HG03060 (cell line): ENCODE results near the gene ZSWIM3.
A peak's percentile ranks its signal among the peaks of the same experiment; 100 is the strongest.
"Not testable (repeated sequence)": the region's sequence is repeated elsewhere in the genome, so short reads cannot be mapped to it uniquely, and the experiment has no call there.

Experiments used
- ATAC-seq: cut with Tn5 transposase; IDR thresholded peaks from one replicate; pipeline ENCODE4 v1.9.1; 2021; ENCODE audit warnings: low read depth, moderate number of reproducible peaks; ENCODE audit not compliant: unreplicated experiment

The ZSWIM3 gene

DNA sequence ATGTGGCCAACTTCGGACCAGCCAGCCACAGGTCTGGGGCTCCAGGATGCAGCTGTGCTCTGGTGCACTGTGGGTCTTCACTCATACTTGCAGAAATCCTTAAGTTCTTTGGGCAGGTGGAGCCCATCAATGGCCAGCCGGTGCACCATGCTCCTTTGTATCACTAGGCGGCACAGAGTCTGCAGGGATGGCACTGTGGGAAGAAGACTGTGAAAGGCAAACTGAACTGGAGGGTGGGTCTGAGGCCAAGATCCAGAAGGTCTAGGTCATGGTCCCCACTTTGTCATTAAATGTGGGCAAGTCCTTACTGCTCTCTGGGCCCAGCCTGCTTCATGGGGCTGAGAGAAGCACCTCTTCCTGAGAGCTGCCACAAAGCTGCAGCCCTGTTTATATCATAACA is 31.3 kb downstream of the ZSWIM3 start:
- ATAC-seq: no peak

DNA sequence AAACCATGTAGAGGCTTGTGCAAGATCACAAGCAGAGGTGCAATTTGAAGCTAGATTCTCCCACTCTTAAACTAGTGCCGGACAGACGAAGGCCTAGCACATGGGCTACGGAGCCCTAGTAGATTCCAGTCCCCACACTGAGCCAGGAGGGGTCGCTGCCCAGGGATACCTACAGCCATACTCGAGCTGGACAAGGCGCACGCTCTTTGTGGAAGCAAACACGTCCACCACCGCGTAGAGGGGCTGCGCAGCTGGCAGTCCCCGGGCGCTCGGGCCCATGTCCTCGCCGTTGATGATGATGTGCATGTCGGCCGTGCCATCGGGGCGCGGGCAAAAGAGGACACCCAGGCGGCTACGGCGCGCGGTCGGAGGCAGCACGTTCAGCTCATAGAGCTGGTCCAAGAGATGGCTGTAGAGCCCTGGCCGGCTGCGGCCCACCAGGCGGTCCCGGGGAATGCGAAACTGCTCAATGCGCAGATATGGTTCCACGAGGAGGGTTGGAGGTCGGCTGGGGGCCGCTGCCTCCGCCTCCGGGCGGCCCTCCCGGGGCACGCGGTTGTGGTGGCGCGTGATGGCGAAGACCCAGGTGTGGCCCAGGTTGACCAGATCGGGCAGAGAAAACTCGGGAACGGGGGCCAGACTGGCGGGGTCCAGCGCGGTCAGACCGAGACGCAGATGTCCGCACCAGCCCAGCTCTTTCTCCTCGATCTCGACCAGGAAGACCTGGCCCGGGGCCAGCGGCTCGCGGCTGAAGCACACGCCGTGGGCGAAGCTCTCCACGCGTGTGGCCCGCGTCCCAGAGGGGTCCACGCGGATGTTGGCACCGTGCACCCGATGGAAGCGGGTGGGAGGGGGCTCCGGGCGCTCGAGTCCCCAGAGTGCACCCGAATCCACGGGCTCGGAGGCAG is 32.9 kb downstream of the ZSWIM3 start:
- ATAC-seq: no peak

DNA sequence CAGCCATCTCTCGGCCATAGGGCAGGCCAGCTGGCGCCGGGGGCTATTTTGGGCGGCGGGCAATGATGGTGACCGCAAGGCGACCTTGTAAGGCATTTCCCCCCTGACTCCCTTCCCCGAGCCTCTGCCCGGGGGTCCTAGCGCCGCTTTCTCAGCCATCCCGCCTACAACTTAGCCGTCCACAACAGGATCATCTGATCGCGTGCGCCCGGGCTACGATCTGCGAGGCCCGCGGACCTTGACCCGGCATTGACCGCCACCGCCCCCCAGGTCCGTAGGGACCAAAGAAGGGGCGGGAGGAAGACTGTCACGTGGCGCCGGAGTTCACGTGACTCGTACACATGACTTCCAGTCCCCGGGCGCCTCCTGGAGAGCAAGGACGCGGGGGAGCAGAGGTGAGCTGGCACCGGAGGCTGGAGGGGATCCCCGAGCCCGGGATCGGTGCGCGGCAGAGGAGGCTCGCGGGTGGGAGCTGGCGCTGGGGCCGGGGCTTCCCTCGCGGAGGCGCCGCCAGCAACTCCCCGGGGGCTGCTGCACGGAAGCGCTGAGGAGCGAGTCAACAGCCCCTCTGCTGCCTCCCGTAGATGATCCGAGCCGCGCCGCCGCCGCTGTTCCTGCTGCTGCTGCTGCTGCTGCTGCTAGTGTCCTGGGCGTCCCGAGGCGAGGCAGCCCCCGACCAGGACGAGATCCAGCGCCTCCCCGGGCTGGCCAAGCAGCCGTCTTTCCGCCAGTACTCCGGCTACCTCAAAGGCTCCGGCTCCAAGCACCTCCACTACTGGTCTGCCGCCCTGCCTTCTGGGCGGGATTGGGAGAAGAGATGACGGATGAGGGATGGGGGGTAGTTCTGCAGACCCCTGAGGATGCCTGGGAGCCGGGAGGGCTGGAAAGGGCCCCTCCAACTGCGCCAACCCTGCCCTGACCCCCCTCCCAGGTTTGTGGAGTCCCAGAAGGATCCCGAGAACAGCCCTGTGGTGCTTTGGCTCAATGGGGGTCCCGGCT is 33.9 kb downstream of the ZSWIM3 start, which contains the start of the genes CTSA and NEURL2:
Gene CTSA, plus strand, starts transcription at position 351 of the 999 bp plus-strand sequence. Its CDS starts 234 bp downstream, at position 585.
Gene NEURL2, minus strand, starts transcription at position 224 of the 999 bp plus-strand sequence. Its CDS starts 217 bp downstream, at position 7.
- ATAC-seq: peak; percentile 40

DNA sequence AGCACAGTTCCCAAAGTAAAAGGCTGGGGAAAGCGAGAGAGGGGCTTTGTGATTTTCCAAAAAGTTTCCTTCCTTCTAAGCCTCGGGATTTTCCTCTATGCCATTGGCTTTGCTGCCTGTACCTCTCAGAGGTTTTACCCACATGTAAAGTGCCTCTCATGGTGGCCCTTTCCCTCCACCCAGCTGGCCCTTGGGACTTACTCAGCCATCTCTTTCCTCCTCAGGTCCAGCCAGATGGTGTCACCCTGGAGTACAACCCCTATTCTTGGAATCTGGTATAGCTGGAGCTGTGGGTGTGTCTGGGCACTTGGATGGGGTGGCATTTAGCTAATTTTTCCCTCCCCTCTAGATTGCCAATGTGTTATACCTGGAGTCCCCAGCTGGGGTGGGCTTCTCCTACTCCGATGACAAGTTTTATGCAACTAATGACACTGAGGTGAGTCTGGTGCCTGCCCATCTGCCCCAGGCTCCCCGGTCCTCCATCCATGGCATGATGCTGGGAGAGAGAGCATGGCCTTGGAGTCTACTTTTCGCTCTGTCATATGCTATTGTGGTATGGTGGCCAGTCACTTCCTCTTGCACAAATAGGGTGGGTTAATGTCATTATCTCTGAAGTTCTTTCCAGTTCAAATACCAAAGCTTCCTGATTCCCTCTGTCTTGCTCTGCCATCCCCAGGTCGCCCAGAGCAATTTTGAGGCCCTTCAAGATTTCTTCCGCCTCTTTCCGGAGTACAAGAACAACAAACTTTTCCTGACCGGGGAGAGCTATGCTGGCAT is 34.8 kb downstream of the ZSWIM3 start:
- no peak for ATAC-seq

DNA sequence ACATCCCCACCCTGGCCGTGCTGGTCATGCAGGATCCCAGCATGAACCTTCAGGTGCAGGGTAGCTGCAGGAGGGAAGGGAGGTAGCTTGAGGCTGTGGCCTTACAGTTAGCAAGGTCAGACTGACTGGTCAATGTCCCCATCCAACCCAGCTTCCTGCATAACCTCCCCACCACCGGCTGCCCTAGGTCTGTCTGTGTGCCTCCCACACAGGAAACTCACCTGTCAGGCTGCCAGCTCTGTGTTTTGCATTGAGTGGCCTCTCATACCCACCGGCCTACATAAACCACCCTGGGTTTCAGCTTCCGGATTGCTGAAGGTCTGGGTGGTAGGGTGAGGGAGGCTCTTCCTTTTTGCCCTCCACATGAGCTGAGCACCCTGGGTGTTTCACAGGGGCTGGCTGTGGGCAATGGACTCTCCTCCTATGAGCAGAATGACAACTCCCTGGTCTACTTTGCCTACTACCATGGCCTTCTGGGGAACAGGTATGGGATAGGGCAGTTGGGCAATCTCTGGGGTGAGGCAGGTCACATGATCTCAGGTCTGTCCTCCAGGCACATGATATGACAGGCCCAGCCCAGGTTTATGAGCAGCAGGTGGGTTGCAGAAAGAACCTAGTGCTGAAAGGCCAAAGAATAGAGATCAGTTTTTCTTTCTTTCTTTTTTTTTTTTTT is 35.5 kb downstream of the ZSWIM3 start:
- no peak for ATAC-seq

DNA sequence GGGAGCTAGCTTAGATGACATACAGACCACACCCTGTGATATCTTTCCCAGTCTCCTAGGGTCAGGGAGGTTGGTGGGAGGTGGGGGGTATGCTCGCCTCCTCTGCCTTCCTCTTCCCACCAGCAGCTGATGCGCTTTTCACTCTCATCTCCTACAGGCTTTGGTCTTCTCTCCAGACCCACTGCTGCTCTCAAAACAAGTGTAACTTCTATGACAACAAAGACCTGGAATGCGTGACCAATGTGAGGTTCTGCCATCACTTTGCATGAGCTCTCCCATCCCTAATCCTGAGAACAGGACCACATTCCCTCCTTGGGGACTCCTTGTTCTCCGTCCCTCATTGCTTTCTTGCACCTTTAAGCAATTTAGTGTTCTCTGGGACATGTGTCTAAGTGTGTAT is 36.4 kb downstream of the ZSWIM3 start:
- ATAC-seq: no peak

DNA sequence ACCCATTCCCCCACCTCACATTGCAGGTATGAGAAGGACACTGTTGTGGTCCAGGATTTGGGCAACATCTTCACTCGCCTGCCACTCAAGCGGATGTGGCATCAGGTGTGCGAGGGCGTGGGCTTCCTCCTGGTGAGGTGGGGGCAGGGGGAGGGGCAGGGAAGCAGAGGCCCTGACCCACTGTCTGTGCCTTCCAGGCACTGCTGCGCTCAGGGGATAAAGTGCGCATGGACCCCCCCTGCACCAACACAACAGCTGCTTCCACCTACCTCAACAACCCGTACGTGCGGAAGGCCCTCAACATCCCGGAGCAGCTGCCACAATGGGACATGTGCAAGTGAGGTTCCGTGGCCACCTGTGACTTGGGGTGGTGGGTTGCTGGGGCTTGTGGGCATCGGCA is 37.4 kb downstream of the ZSWIM3 start:
- no peak for ATAC-seq

DNA sequence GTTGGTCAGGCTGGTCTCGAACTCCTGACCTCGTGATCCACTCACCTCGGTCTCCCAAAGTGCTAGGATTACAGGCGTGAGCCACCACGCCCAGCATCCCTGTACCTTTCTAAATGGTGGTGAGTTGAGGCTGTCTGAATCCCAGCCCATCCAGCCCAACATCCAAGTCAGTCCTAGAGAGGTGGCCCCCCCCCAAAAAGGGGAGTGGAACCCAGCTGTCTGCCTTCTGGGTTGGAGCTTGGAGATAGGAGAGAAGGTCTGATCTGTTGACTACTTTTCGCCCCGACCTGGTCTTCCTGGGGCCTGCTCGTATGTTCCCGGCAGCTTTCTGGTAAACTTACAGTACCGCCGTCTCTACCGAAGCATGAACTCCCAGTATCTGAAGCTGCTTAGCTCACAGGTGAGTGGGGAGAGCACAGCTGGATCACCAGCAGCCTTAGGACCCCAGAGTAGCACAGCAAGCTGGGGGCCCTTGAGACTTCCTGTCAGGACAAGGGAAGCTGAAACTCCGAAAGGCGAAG is 39.3 kb downstream of the ZSWIM3 start:
- no peak for ATAC-seq

DNA sequence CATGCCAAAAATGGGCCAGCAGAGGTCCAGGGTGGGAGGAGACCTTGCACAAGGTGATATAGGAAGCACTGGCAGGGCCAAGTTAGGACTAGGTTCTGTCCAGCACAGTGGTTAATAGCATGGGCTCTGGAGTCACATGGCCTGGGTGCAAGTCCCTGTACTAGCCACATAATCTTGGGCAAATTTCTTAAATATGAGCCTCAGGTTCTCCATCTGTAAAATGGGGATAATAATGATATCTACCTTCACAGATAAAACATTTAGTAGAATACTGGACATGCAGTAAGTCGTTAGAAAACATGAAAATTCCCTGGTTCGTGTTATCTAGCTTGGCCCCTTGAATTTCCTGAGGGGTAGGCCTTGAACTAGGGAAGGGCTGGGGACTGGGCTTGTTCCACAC is 39.9 kb downstream of the ZSWIM3 start:
- ATAC-seq: no peak

DNA sequence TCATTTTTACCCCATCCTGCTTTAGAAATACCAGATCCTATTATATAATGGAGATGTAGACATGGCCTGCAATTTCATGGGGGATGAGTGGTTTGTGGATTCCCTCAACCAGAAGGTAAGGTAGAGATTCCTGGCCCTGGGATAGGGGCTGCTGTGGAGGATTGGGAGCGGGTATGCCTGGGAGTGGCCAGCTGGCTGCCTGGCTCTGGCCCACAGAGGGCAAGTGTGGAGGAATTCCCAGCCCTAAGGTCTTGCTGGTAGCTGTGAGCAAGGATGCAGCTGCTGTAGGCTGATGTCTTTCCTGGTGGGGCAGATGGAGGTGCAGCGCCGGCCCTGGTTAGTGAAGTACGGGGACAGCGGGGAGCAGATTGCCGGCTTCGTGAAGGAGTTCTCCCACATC is 40.3 kb downstream of the ZSWIM3 start:
- no peak for ATAC-seq

DNA sequence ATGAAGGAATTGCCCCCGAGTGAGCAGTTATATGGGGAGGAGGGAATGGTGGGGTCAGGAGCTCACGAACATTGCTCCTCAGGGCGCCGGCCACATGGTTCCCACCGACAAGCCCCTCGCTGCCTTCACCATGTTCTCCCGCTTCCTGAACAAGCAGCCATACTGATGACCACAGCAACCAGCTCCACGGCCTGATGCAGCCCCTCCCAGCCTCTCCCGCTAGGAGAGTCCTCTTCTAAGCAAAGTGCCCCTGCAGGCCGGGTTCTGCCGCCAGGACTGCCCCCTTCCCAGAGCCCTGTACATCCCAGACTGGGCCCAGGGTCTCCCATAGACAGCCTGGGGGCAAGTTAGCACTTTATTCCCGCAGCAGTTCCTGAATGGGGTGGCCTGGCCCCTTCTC is 40.9 kb downstream of the ZSWIM3 start:
- ATAC-seq: no peak

DNA sequence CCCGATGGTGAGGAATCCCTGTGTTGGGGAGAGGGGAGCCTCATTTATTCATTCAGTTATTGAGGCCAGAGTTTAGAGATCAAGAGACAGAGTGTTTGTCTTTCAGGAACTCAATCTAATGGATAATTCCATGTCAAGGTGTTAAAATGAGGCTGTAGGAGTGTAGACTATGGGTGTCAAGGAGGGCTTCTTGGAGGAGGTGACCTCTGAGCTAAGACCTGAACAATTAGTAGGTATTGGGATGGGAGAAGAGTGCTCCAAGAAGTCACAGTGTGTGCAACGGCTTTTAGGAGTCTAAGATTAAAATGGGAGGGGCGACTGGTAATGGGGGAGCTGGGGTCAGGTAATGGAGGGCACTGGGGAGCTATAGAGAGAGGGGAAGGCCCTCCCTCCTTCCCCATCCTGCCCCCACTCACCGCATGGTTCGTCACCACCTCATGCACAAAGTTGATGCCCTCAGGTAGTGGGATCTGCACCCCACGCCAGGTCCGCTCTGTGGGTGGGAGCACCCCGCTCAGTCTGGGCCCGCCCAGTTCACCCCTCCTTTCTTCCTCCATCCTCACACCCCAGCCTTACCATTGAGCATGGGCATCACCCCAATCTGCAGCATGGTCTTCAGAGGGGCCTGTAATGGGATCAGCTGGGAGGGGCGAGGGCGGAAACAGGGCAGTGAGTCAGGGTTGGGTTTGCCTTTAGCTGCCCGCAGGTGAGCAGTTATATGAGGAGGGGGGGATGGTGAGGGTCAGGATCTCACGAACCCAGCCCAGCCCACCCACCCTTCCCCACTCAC is 41.8 kb downstream of the ZSWIM3 start:
- ATAC-seq: no peak

DNA sequence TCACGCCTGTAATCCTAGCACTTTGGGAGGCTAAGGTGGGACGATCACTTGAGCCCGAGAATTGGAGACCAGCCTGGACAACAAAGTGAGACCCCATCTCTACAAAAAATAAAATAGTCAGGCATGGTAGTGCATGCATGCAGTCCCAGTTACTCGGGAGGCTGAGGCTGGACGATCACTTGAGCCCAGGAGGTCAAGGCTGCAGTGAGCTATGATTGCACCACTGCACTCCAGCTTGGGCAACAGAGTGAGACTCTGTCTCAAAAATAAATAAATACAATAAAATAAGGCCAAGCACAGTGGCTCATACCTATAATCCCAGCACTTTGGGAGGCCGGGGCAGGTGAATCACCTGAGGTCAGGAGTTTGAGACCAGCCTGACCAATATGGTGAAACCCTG is 43.9 kb downstream of the ZSWIM3 start:
- ATAC-seq: not testable (repeated sequence)

DNA sequence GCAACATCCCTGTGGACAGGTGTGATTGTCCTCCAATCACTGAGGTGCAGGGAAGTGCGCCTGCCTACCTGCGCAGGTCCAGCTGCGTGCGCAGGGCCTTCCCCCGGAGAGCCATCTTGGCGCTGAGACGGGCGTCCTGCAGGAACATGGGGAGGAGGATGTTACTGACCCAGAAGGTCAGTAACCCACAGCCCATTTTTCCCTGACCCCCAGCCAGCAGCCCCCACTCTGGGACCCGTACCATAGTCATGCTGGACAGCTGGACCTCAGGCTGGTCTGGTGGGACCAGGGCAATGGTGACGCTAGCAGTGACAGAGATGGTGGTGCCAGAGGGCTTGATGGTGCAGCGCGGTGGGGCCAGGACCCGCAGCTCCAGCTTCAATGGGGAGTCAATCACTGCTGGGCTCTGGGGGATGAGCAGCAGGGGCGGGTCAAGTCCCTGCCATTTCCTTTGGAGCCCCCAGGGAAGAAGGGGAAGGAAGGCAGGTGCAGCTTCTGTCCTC is 44.8 kb downstream of the ZSWIM3 start:
- no peak for ATAC-seq

DNA sequence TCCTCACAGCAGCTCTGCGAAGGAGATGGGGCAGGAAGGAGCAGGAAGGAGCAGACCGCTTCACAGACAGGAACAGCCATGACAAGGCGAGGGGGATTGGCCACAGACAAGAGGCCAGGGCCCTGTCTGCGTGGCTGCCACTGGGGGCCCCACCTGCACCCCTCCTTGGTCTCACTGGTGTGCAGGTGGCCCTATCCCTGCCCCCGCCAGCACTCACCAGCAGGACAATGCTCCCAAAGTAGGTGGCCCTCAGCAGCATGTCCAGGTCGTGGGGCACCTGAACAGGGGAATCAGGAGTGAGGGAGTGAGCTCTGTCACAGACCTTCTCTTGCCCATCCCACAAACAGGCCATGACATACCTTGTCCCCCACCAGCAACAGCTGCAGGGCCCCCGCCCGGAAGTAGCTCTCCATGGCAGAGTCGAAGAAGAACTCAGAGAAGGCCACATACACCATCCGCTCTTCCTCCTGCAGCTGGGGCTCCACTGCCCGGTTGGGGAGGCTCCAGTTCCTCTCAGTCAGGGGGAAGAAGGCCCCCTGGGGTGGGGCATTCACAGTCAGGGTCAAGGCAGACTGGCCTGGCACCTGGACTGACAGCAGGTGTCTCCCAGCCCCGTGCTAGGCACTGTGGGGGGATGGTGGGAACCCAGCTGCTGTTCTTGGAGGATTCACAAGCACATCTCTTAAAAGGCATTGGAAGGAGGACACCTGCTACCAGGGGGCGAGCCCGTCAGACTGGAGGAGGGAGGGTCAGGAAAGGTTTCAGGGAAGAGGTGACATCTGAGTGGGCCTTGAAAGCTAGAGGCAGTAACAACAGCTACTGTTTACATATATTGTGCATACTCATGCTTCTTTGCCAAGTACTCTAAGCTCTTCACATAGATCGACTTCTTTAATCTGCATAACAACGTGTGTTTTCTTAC is 47.4 kb downstream of the ZSWIM3 start:
- ATAC-seq: no peak

DNA sequence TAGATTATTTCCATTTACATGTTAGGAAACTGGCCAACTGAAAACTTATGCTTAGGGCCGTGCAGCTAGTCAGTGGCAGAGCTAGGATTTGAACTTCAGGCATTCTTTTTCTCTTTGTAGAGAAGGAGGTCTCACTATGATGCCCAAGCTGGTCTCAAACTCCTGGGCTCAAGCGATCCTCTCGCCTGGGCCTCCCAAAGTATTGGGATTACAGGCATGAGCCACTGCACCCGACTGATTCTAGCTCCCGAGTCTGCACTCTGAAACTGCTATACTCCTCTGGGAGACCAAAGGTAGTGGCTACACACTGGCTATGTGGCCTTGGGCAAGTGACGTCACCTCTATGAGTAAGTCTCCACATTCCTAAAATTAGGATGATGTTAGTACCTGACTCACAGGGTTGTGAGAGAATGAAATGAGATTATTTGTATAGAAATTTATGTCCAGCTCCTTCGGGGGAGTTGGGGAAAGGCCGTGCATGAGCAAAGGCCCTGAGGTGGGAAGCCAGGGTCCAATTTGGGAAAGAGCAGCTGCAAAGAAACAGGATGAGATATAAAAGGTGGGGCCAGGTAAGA is 48.2 kb downstream of the ZSWIM3 start:
- ATAC-seq: no peak
